DND-41 (cell line): Measurements from ENCODE around the gene MYCBPAP.
"Not testable (repeated sequence)": the region's sequence is repeated elsewhere in the genome, so short reads cannot be mapped to it uniquely, and the experiment has no call there.

Experiments
- ATAC-seq: fragments of 200-7000 bp; cut with Tn5 transposase; 3 replicates; pipeline ENCODE4 v1.9.1; 2021; ENCODE audit warnings: low read depth; ENCODE audit not compliant: insufficient read depth
- DNase-seq: peaks from one replicate; pipeline ENCODE4 v3.0.0-alpha.2; 2020
- H2AFZ ChIP-seq: 2 replicates; pipeline ENCODE4 v1.6.0; 2012; ENCODE audit warnings: low read depth, low read length
- H3K27ac ChIP-seq: 2 replicates; pipeline ENCODE4 v1.5.1; 2012; ENCODE audit warnings: low read length, inconsistent platforms
- H3K27me3 ChIP-seq: fragments of 200-600 bp; sonication (generic); 2 replicates; pipeline ENCODE4 v1.6.0; 2012; ENCODE audit warnings: low read length, mild to moderate bottlenecking, inconsistent platforms; ENCODE audit not compliant: insufficient read depth, poor library complexity
- H3K36me3 ChIP-seq: 2 replicates; pipeline ENCODE4 v1.5.1; 2012; ENCODE audit warnings: low read length, inconsistent platforms; ENCODE audit not compliant: insufficient read depth
- H3K4me1 ChIP-seq: 2 replicates; pipeline ENCODE4 v1.5.1; 2012; ENCODE audit warnings: mild to moderate bottlenecking, low read length; ENCODE audit not compliant: insufficient read depth
- H3K4me2 ChIP-seq: 2 replicates; pipeline ENCODE4 v1.6.0; 2012; ENCODE audit warnings: mild to moderate bottlenecking, moderate library complexity, low read length, inconsistent platforms; ENCODE audit not compliant: insufficient read depth
- H3K4me3 ChIP-seq, 2 experiments: fragments of 200-600 bp in 1 of 2; shearing (Covaris generic) in 1 of 2; 2 replicates each; pipeline ENCODE4 v1.5.1; 2012 to 2016; ENCODE audit warnings: inconsistent platforms in 2 of 2, low read length in 2 of 2, mild to moderate bottlenecking in 2 of 2, low read depth in 1 of 2, moderate library complexity in 1 of 2
- H3K79me2 ChIP-seq: 2 replicates; pipeline ENCODE4 v1.6.0; 2012; ENCODE audit warnings: low read length, inconsistent platforms; ENCODE audit not compliant: insufficient read depth
- H3K9ac ChIP-seq: 2 replicates; pipeline ENCODE4 v1.6.0; 2012; ENCODE audit warnings: low read depth, mild to moderate bottlenecking, inconsistent platforms, low read length, moderate library complexity
- H3K9me3 ChIP-seq: 2 replicates; pipeline ENCODE4 v1.5.1; 2012; ENCODE audit warnings: low read length, moderate library complexity, mild to moderate bottlenecking, inconsistent platforms; ENCODE audit not compliant: insufficient read depth, severe bottlenecking
- H4K20me1 ChIP-seq: 2 replicates; pipeline ENCODE4 v1.6.0; 2012; ENCODE audit warnings: low read length; ENCODE audit not compliant: insufficient read depth
- EZH2 ChIP-seq: IDR thresholded peaks from 3 replicates; pipeline ENCODE4 v1.6.1; 2012; ENCODE audit warnings: borderline replicate concordance, low read depth, mild to moderate bottlenecking, moderate library complexity, low read length, inconsistent platforms; ENCODE audit not compliant: severe bottlenecking
- TF ChIP-seq, protein P1 (sequence below): IDR thresholded peaks from 2 replicates; pipeline ENCODE4 v1.5.1; 2012; ENCODE audit warnings: borderline replicate concordance, low read length, moderate library complexity, mild to moderate bottlenecking; ENCODE audit not compliant: poor library complexity, severe bottlenecking; ENCODE audit errors: extremely low read depth

Gene MYCBPAP

DNA sequence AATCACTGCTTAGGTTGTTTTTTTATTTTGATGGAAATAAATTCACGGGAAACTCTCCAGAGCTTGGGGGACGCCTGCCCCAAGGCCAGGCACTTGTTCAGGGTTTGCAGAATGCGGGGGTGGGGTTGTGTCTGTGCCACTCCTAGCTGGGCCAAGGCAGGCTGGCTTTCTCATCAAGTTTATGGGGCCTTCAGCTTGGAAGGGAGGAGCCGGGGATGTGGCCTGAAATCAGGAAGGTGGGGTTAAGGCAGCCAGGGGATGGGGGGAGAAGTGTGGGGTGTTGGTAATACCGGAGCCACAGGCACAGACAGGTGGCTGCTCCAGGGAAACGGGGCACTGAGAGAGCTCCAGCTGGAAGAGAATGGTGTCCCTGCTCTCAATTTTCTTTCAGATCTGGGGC lies 37.8 kb upstream of the MYCBPAP start:
- DNase-seq, result no peak
- no peak for TF ChIP-seq EZH2
- TF ChIP-seq, protein P1, sequence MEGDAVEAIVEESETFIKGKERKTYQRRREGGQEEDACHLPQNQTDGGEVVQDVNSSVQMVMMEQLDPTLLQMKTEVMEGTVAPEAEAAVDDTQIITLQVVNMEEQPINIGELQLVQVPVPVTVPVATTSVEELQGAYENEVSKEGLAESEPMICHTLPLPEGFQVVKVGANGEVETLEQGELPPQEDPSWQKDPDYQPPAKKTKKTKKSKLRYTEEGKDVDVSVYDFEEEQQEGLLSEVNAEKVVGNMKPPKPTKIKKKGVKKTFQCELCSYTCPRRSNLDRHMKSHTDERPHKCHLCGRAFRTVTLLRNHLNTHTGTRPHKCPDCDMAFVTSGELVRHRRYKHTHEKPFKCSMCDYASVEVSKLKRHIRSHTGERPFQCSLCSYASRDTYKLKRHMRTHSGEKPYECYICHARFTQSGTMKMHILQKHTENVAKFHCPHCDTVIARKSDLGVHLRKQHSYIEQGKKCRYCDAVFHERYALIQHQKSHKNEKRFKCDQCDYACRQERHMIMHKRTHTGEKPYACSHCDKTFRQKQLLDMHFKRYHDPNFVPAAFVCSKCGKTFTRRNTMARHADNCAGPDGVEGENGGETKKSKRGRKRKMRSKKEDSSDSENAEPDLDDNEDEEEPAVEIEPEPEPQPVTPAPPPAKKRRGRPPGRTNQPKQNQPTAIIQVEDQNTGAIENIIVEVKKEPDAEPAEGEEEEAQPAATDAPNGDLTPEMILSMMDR, result no peak
- Histone ChIP-seq H3K9ac (no peak overlapping the region), H3K4me2 (no peak overlapping the region), H3K79me2 (no peaks in the 10 kb centered on the region), H4K20me1 (no peaks in the 10 kb centered on the region), H3K4me1 (no peaks in the 10 kb centered on the region), H3K4me3 (no peak overlapping the region), H3K27ac (no peak overlapping the region), H2AFZ (no peak overlapping the region), H3K27me3 (no peaks in the 10 kb centered on the region), H3K9me3 (no peaks in the 10 kb centered on the region), H3K36me3 (peaks cover 11% of the 10 kb centered on the region)
- no peak for ATAC-seq

DNA sequence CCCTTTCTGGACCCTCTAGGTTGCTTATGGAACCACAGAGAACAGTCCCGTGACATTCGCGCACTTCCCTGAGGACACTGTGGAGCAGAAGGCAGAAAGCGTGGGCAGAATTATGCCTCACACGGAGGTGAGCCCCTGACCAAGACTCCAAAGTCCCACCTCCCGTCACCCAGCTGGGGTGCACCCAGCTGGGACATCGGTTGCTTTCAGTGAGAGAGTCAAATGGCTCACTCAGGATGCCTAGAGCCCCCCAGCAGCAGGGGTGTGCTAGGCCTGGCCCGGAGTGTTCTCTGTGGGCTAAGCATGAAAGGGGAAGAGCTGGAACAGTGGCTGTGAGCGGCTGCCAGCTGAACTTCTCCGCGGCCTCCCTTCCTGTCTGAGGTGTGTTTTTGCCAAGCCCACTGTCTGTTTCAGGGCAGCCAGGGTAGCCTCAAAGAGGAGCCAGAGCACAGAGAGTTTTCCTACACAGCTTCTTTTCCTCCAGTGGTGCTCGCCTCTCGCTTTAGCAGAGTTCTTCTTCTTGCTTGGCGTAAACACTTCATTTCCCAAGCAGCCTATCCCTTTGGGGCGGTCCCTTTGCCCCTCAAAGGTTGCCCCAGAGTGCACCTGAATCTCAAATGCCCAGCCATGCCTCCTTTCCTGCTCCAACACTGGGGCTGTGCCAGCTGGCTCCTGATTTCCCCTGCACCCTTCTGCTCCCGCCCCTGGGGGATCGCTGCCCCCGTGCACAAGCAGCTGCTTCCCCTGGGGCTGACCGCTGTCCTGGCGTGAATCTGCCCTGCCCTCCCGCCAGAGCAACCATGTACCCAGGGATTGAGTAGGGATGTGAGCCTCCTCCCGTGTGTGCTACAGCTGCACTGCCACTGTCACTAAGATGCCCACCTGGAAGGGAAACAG lies 37.0 kb upstream of the MYCBPAP start:
- H3K79me2 ChIP-seq, result no peaks in the 10 kb centered on the region
- ATAC-seq (no peak), DNase-seq (no peak)
- peaks cover 11% of the 10 kb centered on the region for H3K36me3 ChIP-seq
- no peaks in the 10 kb centered on the region for H3K9me3 ChIP-seq
- H3K4me3 ChIP-seq, result no peak overlapping the region
- no peak overlapping the region for H3K27ac ChIP-seq
- no peak overlapping the region for H2AFZ ChIP-seq
- H3K4me2 ChIP-seq, result no peak overlapping the region
- no peak for TF ChIP-seq EZH2
- H3K4me1 ChIP-seq, result no peaks in the 10 kb centered on the region
- H4K20me1 ChIP-seq, result no peaks in the 10 kb centered on the region
- H3K27me3 ChIP-seq, result no peaks in the 10 kb centered on the region
- no peak overlapping the region for H3K9ac ChIP-seq

DNA sequence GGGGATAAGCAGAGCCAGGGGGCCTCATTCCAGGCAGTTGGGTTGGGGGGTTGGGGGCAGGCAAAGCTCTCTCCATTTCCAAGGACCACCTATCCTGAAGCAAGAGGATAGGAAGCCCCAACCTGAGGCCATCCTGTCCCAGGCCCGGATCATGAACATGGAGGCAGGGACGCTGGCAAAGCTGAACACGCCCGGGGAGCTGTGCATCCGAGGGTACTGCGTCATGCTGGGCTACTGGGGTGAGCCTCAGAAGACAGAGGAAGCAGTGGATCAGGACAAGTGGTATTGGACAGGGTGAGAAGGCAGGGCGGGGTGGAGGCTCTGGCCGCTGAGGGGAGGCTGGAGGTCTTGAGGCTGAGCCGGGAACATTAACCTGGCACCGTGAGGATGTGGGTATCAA lies 36.0 kb upstream of the MYCBPAP start:
- Histone ChIP-seq H2AFZ (no peak overlapping the region), H3K36me3 (peaks cover 11% of the 10 kb centered on the region), H3K79me2 (no peaks in the 10 kb centered on the region), H3K9me3 (no peaks in the 10 kb centered on the region), H3K9ac (no peak overlapping the region), H3K4me3 (no peak overlapping the region), H3K4me1 (peaks cover under 1% of the 10 kb centered on the region; the same call in 1 of the 2 replicates), H4K20me1 (no peaks in the 10 kb centered on the region), H3K4me2 (no peak overlapping the region), H3K27ac (no peak overlapping the region), H3K27me3 (no peaks in the 10 kb centered on the region)
- ATAC-seq (no peak), DNase-seq (no peak)
- TF ChIP-seq, protein P1, result no peak
- no peak for TF ChIP-seq EZH2

DNA sequence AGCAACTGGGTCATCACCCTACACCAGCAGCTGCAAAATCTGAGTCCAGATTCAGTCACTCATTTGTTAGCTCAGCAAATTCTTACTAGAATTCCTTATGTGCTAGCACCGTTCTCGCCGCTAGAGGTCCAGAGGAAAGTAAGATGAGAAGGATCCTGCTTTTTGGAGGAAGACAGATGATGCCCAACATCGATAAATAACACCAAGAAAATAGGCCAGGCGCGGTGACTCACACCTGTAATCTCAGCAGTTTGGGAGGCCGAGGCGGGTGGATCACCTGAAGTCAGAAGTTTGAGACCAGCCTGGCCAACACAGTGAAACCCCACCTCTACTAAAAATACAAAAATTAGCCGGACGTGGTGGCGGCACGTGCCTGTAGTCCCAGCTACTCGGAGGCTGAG lies 35.5 kb upstream of the MYCBPAP start:
- not testable (repeated sequence) for H3K4me3 ChIP-seq, H3K27ac ChIP-seq, DNase-seq, ATAC-seq, H4K20me1 ChIP-seq, H2AFZ ChIP-seq, H3K79me2 ChIP-seq, H3K9ac ChIP-seq, H3K27me3 ChIP-seq, H3K4me1 ChIP-seq, H3K4me2 ChIP-seq, H3K9me3 ChIP-seq
- peaks cover 11% of the 10 kb centered on the region for H3K36me3 ChIP-seq
